HG02973 (cell line): ENCODE data around the gene PADI4.

ENCODE experiments used
- ATAC-seq: cut with Tn5 transposase; IDR thresholded peaks from one replicate; pipeline ENCODE4 v1.9.1; 2021; ENCODE audit warnings: moderate library complexity; ENCODE audit not compliant: unreplicated experiment

The PADI4 gene

GRCh38 chr1:17347769-17348592 lies 40.0 kb downstream of the PADI4 start:
- no peak for ATAC-seq

GRCh38 chr1:17348593-17349234 lies 40.7 kb downstream of the PADI4 start:
- peak; percentile 63 for ATAC-seq

- no peak for ATAC-seq
These were observed 42.1 kb downstream of the PADI4 start for GRCh38 chr1:17350083-17350482.

GRCh38 chr1:17350928-17351446 lies 43.0 kb downstream of the PADI4 start:
- no peak for ATAC-seq

GRCh38 chr1:17351598-17352324 lies 43.8 kb downstream of the PADI4 start:
- ATAC-seq = no peak

- ATAC-seq = no peak
These were observed 44.5 kb downstream of the PADI4 start for GRCh38 chr1:17352419-17352909.

GRCh38 chr1:17355898-17356297 lies 47.9 kb downstream of the PADI4 start:
- no peak for ATAC-seq

GRCh38 chr1:17356387-17357026 lies 48.5 kb downstream of the PADI4 start:
- no peak for ATAC-seq

- ATAC-seq = no peak
These were observed 50.6 kb downstream of the PADI4 start for GRCh38 chr1:17358557-17358956.

- no peak for ATAC-seq
These were observed 51.0 kb downstream of the PADI4 start for GRCh38 chr1:17359031-17359430.

- no peak for ATAC-seq
These were observed 51.8 kb downstream of the PADI4 start for GRCh38 chr1:17359808-17360207.

- ATAC-seq = no peak
These were observed 52.4 kb downstream of the PADI4 start for GRCh38 chr1:17360272-17360956.

- no peak for ATAC-seq
These were observed 53.7 kb downstream of the PADI4 start for GRCh38 chr1:17361687-17362086.

- ATAC-seq = no peak
These were observed 55.4 kb downstream of the PADI4 start for GRCh38 chr1:17363351-17363750.

- ATAC-seq = no peak
These were observed 55.8 kb downstream of the PADI4 start for GRCh38 chr1:17363771-17364170.

GRCh38 chr1:17365293-17365692 lies 57.3 kb downstream of the PADI4 start:
- no peak for ATAC-seq

- ATAC-seq = no peak
These were observed 61.5 kb downstream of the PADI4 start for GRCh38 chr1:17369466-17369865.

GRCh38 chr1:17370618-17371017 lies 62.6 kb downstream of the PADI4 start:
- no peak for ATAC-seq

- no peak for ATAC-seq
These were observed 63.9 kb downstream of the PADI4 start, which contains the start of gene PADI6 for GRCh38 chr1:17371896-17372295. PADI6 (plus strand) TSS chr1:17372196; CDS start chr1:17372246, 50 bp downstream.

- ATAC-seq = no peak
These were observed 65.0 kb downstream of the PADI4 start for GRCh38 chr1:17372955-17373354.
